ENCODE data around the gene PCMT1.

Gene PCMT1

GRCh38 chr6:149855040-149855654 lies 105.6 kb downstream of the PCMT1 start:
- no peak for ATAC-seq
- no peak for DNase-seq

- DNase-seq, result no peak
- ATAC-seq, result no peak
Observed at GRCh38 chr6:149855741-149856140, 106.2 kb downstream of the PCMT1 start.

GRCh38 chr6:149856256-149856994 lies 106.9 kb downstream of the PCMT1 start:
- no peak for ATAC-seq
- no peak for DNase-seq

GRCh38 chr6:149857541-149857940 lies 108.0 kb downstream of the PCMT1 start:
- DNase-seq (no peak), ATAC-seq (no peak)

GRCh38 chr6:149859368-149859767 lies 109.8 kb downstream of the PCMT1 start:
- ATAC-seq (no peak), DNase-seq (no peak)

GRCh38 chr6:149859938-149860337 lies 110.4 kb downstream of the PCMT1 start:
- no peak for DNase-seq
- ATAC-seq, result no peak

GRCh38 chr6:149860513-149860833 lies 110.9 kb downstream of the PCMT1 start:
- DNase-seq (no peak), ATAC-seq (no peak)
